Right cardiac atrium (tissue), 5 donors: ENCODE data around the gene SLC16A8. TPM values are rescaled to one million over a fixed set of nuclear protein-coding genes. Genes with fewer than 3 reads are reported as not detected.
A peak's percentile ranks its signal among the peaks of the same experiment; 100 is the strongest.
"Not testable (repeated sequence)": the region's sequence is repeated elsewhere in the genome, so short reads cannot be mapped to it uniquely, and the experiment has no call there.

ENCODE experiments used
- ATAC-seq, 2 donors: fragments of 200-7000 bp; cut with Tn5 transposase; one replicate each; pipeline versions ENCODE4 v1.8.0 to v1.9.1; 2020; ENCODE audit warnings: moderate library complexity in 2 of 2, mild to moderate bottlenecking in 1 of 2
- DNase-seq, 3 donors: peaks; one replicate each; pipeline ENCODE4 v3.0.0-alpha.2; 2020
- H3K27ac ChIP-seq: one replicate; pipeline ENCODE4 v1.5.1; 2013; ENCODE audit warnings: mild to moderate bottlenecking, low read length, control low read depth, moderate library complexity
- H3K27me3 ChIP-seq: one replicate; pipeline ENCODE4 v1.6.1; 2013; ENCODE audit not compliant: control insufficient read depth, insufficient read depth
- H3K4me1 ChIP-seq: one replicate; pipeline ENCODE4 v1.6.1; 2013; ENCODE audit warnings: low read length; ENCODE audit not compliant: control insufficient read depth, insufficient read depth
- H3K4me3 ChIP-seq: one replicate; pipeline ENCODE4 v1.5.1; 2013; ENCODE audit warnings: low read length, control low read depth
- H3K9me3 ChIP-seq: one replicate; pipeline ENCODE4 v1.6.1; 2013; ENCODE audit warnings: low read length; ENCODE audit not compliant: control insufficient read depth
- WGBS: extraction: QIAGEN DNeasy Blood & Tissue Kit; methylation state at CpG from one replicate; pipeline ENCODE4 v1.1.7; 2013; 5-methylcytosine and 5-hydroxymethylcytosine counted together
- intact Hi-C, 4 donors: fragments of 100-400 bp; cut with DNase I; formaldehyde crosslinking; loops; one replicate each; pipeline versions ENCODE4 v1.11.0 to v1.14.0; 2022 to 2023
- polyA plus RNA-seq: library from polyadenylated mRNA; stranded (reverse); fragments of 200-250 nt; gene quantifications from one replicate; pipeline ENCODE4 v1.2.3, GENCODE V29; 2013
- total RNA-seq, 4 donors: library from RNA; stranded (reverse); fragmentation: NEBNext Ultra II Directional; extraction: Animal tissue kit (Norgen Biotek cat#: 25700); gene quantifications; one replicate each; pipeline ENCODE4 v1.2.1, GENCODE V29; 2021
- donor health status: healthy with polysubstance abuse.
- donor health status: DM: no; HTN: yes; CAD: no.
- donor health status: DM: no; HTN: no; CAD: no.
- donor health status: DM: no; HTN: yes; CAD: no; lungs with severe emphysema.
- donor health status: DM: yes; HTN: yes; CAD: no.

The SLC16A8 gene
- total and polyA plus RNA-seq, 5 donors = 0.41 to 0.68 (median 0.60) TPM; not detected in 1

- no peak overlapping the region for H3K4me3 ChIP-seq
- ATAC-seq = no peak
These were observed 44.8 kb downstream of the SLC16A8 start for GRCh38 chr22:38038890-38039812.

DNA sequence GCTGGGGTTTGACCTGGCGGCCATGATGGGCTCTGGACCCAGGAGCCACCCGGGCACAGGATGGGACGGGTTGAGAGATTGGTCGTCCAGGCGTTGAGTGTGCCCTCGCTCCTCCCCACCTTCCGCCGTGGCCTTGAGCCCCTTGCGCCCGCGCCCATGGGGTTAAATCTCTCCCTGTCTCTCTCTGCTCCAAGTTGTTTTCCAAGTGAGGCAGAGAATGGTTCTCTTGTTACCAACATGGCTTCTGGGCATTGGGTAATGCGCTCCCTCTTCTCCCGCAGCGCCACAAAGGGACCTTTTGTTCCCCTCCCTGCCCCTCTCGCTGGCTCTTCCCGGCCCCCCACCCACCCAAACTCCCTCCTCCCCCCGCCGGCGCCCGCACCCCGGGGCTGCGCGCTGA is 45.6 kb downstream of the SLC16A8 start:
- no peak for ATAC-seq
- no peaks in the 10 kb centered on the region for H3K9me3 ChIP-seq

More at GRCh38 chr22:38038890-38039812, 44.8 kb downstream of the SLC16A8 start:
- Histone ChIP-seq H3K27me3 (no peaks in the 10 kb centered on the region), H3K4me1 (peaks cover 4% of the 10 kb centered on the region), H3K9me3 (no peaks in the 10 kb centered on the region), H3K27ac (peak overlapping the region; percentile 6)
- intact Hi-C loops = no loop called here
- 68% methylated on average over 46 of the region's 46 CpGs for WGBS
- peak in 2 of 3 donors; percentile 66 to 67 for DNase-seq

DNA sequence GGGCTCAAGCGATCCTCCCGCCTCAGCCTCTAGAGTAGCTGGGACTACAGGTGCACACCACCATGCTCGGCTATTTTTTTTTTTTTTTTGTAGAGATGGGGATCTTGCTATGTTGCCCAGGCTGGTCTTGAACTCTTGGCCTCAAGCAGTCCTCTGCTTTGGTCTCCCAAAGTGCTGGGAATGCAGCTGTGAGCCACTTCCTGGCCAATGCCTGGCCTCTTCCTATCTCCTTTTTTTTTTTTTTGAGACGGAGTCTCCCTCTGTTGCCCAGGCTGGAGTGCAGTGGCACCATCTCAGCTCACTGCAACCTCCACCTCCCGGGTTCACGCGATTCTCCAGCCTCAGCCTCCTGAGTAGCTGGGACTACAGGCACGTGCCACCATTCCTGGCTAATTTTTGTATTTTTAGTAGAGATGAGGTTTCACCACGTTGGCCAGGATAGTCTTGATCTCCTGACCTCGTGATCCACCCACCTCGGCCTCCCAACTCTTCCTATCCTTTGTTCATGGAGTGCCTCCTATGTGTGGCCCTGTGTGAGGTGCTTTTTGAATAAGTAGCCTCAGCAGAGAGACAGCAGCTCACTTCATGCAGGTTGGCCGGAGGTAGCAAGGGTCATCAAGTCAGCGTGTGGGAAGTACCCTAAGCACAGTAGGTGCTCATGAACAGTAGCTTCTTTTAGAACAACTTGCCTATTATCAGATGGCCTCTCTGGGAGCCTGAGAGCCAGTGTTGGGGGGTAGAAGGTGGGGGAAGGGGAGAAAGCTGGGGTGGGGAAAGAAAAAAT is 46.4 kb downstream of the SLC16A8 start:
- H3K27ac ChIP-seq, ATAC-seq, H3K9me3 ChIP-seq, intact Hi-C loops, H3K4me3 ChIP-seq, H3K27me3 ChIP-seq, DNase-seq: not testable (repeated sequence)
- 86% methylated on average over 13 of the region's 13 CpGs for WGBS
- peaks cover 10% of the 10 kb centered on the region for H3K4me1 ChIP-seq

More for the DNA sequence above, 45.6 kb downstream of the SLC16A8 start:
- H3K27ac ChIP-seq = no peak overlapping the region
- 92% methylated on average over 23 of the region's 23 CpGs for WGBS
- H3K4me3 ChIP-seq = no peak overlapping the region
- intact Hi-C loops = no loop called here
- peak in 1 of 3 donors; percentile 29 for DNase-seq
- no peaks in the 10 kb centered on the region for H3K27me3 ChIP-seq
- peaks cover 10% of the 10 kb centered on the region for H3K4me1 ChIP-seq

- DNase-seq = no peak
- no peak for ATAC-seq
- no peak overlapping the region for H3K27ac ChIP-seq
- no peak overlapping the region for H3K4me3 ChIP-seq
- intact Hi-C loops = no loop called here
- no peaks in the 10 kb centered on the region for H3K9me3 ChIP-seq
- no peaks in the 10 kb centered on the region for H3K27me3 ChIP-seq
- H3K4me1 ChIP-seq = peaks cover 10% of the 10 kb centered on the region
- WGBS = 74% methylated on average over 10 of the region's 10 CpGs
These were observed 47.5 kb downstream of the SLC16A8 start for GRCh38 chr22:38036392-38037062.

DNA sequence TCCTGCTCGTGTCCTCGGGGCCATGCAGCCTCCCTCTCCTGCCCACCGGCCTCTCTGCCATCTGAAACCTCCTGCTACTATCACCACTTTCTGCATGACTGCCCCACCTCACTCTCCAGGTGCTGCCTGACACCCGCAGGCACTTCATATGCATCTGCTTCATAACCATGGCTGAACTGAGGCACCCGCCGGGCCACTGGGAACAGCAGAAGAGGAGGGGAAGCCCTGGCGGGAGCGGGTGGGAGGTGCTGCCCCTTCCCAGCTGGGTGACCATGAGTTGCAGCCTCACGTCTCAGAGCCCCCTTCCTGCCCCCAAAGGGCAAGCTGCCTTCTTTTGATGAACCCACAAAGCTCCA is 48.5 kb downstream of the SLC16A8 start:
- WGBS = 83% methylated on average over 9 of the region's 9 CpGs
- intact Hi-C loops = no loop called here
- H3K27me3 ChIP-seq = no peaks in the 10 kb centered on the region
- H3K4me1 ChIP-seq = peaks cover 10% of the 10 kb centered on the region
- no peak overlapping the region for H3K27ac ChIP-seq
- DNase-seq = peak in 1 of 3 donors; percentile 50
- ATAC-seq = no peak
- no peaks in the 10 kb centered on the region for H3K9me3 ChIP-seq
- no peak overlapping the region for H3K4me3 ChIP-seq

GRCh38 chr22:38034884-38035529 is 49.0 kb downstream of the SLC16A8 start:
- no peaks in the 10 kb centered on the region for H3K9me3 ChIP-seq
- intact Hi-C loops = no loop called here
- no peaks in the 10 kb centered on the region for H3K27me3 ChIP-seq
- H3K4me3 ChIP-seq = no peak overlapping the region
- DNase-seq (no peak), ATAC-seq (no peak)
- H3K27ac ChIP-seq = no peak overlapping the region
- H3K4me1 ChIP-seq = peaks cover 10% of the 10 kb centered on the region
- WGBS = 77% methylated on average over 11 of the region's 11 CpGs

DNA sequence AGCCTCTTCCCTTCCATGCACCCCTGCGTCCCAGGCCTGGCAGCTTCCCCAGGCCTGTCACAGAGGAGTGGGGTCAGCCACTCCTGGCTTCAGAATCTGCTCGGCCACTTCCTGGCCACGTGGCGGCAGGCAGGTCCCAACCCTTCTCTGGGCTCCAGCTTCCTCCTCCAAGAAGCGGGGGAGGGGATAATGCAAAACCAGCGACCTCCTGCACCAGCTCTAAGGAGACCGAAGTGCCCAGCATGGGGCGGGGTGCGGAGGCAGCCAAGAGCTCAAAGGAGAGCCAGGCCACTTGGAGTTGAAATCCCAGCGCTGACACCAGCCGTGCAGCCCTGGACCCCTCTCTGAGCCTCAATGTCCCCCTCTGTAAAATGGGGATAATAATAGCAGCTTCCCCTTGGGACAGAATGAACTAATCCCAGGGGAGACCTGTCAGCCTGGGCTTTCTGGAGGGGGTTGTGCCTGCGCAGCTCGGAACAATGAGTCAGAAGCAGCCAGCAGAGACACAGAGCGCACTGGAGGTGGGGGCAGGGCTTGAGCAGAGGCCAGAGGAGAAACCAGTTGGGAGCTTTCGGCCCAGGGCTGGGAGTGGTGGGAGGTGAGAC is 49.6 kb downstream of the SLC16A8 start:
- no peaks in the 10 kb centered on the region for H3K9me3 ChIP-seq
- ATAC-seq = peak; percentile 81 to 83
- peaks cover 12% of the 10 kb centered on the region for H3K4me1 ChIP-seq
- intact Hi-C loops = no loop called here
- H3K27ac ChIP-seq = peak overlapping the region; percentile 61
- 32% methylated on average over 15 of the region's 15 CpGs for WGBS
- peak; percentile 79 to 94 (median 93) for DNase-seq
- no peaks in the 10 kb centered on the region for H3K27me3 ChIP-seq
- H3K4me3 ChIP-seq = no peak overlapping the region

- H3K4me1 ChIP-seq = peaks cover 12% of the 10 kb centered on the region
- intact Hi-C loops = no loop called here
- DNase-seq (peak in 2 of 3 donors; percentile 72 to 79), ATAC-seq (peak; percentile 8 to 29)
- no peak overlapping the region for H3K4me3 ChIP-seq
- H3K9me3 ChIP-seq = no peaks in the 10 kb centered on the region
- WGBS = 64% methylated on average over 27 of the region's 27 CpGs
- no peaks in the 10 kb centered on the region for H3K27me3 ChIP-seq
- peak overlapping the region; percentile 61 for H3K27ac ChIP-seq
These were observed 50.3 kb downstream of the SLC16A8 start for GRCh38 chr22:38033522-38034277.

- intact Hi-C loops = no loop called here
These were observed 51.1 kb downstream of the SLC16A8 start for GRCh38 chr22:38032681-38033521.

More at GRCh38 chr22:38032681-38033521, 51.1 kb downstream of the SLC16A8 start:
- Histone ChIP-seq H3K9me3 (no peaks in the 10 kb centered on the region), H3K4me1 (peaks cover 12% of the 10 kb centered on the region), H3K27me3 (no peaks in the 10 kb centered on the region), H3K4me3 (no peak overlapping the region), H3K27ac (no peak overlapping the region)
- ATAC-seq = no peak
- WGBS = 85% methylated on average over 19 of the region's 19 CpGs
- peak in 1 of 3 donors; percentile 47 for DNase-seq
